ENCODE data around the gene ANTXR1.

DNA sequence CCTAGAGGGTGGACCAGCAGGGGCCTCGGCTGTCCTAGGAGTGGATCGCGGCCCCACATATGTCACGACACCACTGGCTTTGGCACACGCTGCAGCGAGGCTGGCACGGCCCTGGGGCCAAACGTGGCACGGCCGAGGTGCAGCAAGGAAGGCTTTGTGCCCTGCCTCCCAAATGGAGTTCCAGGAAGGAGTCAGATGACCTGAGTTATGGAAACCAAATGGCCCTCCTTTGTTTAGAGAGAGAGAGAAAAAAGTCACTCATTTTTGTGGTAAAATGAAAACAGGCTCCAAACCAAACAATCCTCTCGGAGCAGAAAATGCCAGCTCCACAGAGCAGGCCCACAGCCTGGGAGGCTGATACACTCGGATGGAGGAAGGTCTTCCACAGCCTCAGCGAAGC is 105.6 kb downstream of the ANTXR1 start:
- TF ChIP-seq, protein P1, sequence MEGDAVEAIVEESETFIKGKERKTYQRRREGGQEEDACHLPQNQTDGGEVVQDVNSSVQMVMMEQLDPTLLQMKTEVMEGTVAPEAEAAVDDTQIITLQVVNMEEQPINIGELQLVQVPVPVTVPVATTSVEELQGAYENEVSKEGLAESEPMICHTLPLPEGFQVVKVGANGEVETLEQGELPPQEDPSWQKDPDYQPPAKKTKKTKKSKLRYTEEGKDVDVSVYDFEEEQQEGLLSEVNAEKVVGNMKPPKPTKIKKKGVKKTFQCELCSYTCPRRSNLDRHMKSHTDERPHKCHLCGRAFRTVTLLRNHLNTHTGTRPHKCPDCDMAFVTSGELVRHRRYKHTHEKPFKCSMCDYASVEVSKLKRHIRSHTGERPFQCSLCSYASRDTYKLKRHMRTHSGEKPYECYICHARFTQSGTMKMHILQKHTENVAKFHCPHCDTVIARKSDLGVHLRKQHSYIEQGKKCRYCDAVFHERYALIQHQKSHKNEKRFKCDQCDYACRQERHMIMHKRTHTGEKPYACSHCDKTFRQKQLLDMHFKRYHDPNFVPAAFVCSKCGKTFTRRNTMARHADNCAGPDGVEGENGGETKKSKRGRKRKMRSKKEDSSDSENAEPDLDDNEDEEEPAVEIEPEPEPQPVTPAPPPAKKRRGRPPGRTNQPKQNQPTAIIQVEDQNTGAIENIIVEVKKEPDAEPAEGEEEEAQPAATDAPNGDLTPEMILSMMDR (conservative IDR thresholded peaks at IDR 0.05), result no peak
- TF ChIP-seq ZFX (IDR thresholded peaks at IDR 0.05), result no peak

Measured in C4-2B (cell line).